ENCODE measurements around the gene MYOM3.

DNA sequence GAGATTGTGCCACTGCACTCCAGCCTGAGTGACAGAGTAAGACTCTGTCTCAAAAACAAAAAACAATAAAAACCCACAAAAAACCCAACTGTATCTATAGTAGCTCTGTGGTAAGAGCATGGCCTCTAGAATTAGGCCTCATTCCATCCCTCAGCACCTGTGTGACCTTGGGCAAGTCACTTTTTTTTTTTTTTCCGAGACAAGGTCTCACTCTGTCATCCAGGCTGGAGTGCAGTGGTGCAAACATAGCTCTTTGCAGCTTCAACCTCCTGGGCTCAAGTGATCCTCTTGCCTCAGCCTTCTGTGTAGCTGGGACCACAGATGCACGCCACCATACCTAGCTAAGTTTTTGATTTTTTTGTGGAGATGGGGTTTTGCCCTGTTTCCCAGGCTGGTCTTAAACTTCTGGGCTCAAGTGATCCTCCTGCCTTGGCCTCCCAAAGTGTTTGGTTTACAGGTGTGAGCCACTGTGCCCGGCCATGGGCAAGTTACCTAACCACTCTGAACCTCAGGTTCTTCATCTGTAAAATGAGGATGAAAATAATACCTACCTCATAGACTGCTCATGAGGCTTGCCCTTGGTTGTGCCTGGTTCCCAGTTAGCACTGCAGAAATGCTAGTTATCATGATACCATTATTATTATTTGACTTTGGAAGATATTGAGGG is 15.3 kb upstream of the MYOM3 start:
- TF ChIP-seq EZH2 (IDR thresholded peaks at IDR 0.05; ENCODE audit: low read length) (no peak), CTCF (optimal IDR thresholded peaks at IDR 0.05 in 1 of 3, IDR thresholded peaks at IDR 0.05 in 1 of 3, conservative IDR thresholded peaks at IDR 0.05 in 1 of 3; ENCODE audit: extremely low read depth in 1 of 3, insufficient read depth in 2 of 3, low read length in 3 of 3) (no peak)
